SK-N-SH treated with all-trans-retinoic acid at 6 μM for 48 hours (cell line): Measurements from ENCODE around the gene C16orf95.

Experiments used
- ARNTL ChIP-seq: fragments of 450-650 bp; formaldehyde crosslinking; IDR thresholded peaks from 2 replicates; pipeline ENCODE4 v1.5.0; 2020; ENCODE audit warnings: low read depth, mild to moderate bottlenecking, moderate library complexity, borderline replicate concordance
- BACH2 ChIP-seq: fragments of 250-450 bp; sonication (Bioruptor Pico); IDR thresholded peaks from 2 replicates; pipeline ENCODE4 v1.9.0; 2021; ENCODE audit warnings: mild to moderate bottlenecking, borderline replicate concordance
- GLIS3 ChIP-seq: fragments of 250-450 bp; sonication (Bioruptor Pico); IDR thresholded peaks from 2 replicates; pipeline ENCODE4 v1.5.0; 2020; ENCODE audit warnings: mild to moderate bottlenecking, moderate library complexity
- ISL1 ChIP-seq: fragments of 250-450 bp; sonication (Bioruptor Pico); IDR thresholded peaks from 2 replicates; pipeline ENCODE4 v2.1.2; 2022; ENCODE audit warnings: mild to moderate bottlenecking, moderate library complexity
- PPARA ChIP-seq: fragments of 250-450 bp; sonication (Bioruptor Pico); IDR thresholded peaks from 2 replicates; pipeline ENCODE4 v1.5.0; 2020; ENCODE audit warnings: mild to moderate bottlenecking, borderline replicate concordance
- RARB ChIP-seq: fragments of 250-450 bp; sonication (Bioruptor Pico); IDR thresholded peaks from 2 replicates; pipeline ENCODE4 v1.8.0; 2021; ENCODE audit warnings: mild to moderate bottlenecking, moderate library complexity
- ZC3H10 ChIP-seq: fragments of 250-450 bp; sonication (Bioruptor Pico); IDR thresholded peaks from 2 replicates; pipeline ENCODE4 v1.5.1; 2021; ENCODE audit warnings: mild to moderate bottlenecking, moderate library complexity
- ZFP3 ChIP-seq: fragments of 250-450 bp; sonication (Bioruptor Pico); IDR thresholded peaks from 2 replicates; pipeline ENCODE4 v1.5.0; 2020; ENCODE audit warnings: mild to moderate bottlenecking, moderate library complexity
- ZFP30 ChIP-seq: fragments of 450-650 bp; formaldehyde crosslinking; IDR thresholded peaks from 2 replicates; pipeline ENCODE4 v1.5.0; 2022; ENCODE audit warnings: mild to moderate bottlenecking, moderate library complexity
- ZNF8 ChIP-seq: fragments of 450-650 bp; formaldehyde crosslinking; IDR thresholded peaks from 2 replicates; pipeline ENCODE4 v1.5.0; 2020; ENCODE audit warnings: mild to moderate bottlenecking, moderate library complexity
- TF ChIP-seq, protein P1 (sequence below): fragments of 250-450 bp; sonication (Bioruptor Pico); IDR thresholded peaks from 2 replicates; pipeline ENCODE4 v1.8.0; 2021; ENCODE audit warnings: low read depth, mild to moderate bottlenecking, moderate library complexity, borderline replicate concordance

DNA sequence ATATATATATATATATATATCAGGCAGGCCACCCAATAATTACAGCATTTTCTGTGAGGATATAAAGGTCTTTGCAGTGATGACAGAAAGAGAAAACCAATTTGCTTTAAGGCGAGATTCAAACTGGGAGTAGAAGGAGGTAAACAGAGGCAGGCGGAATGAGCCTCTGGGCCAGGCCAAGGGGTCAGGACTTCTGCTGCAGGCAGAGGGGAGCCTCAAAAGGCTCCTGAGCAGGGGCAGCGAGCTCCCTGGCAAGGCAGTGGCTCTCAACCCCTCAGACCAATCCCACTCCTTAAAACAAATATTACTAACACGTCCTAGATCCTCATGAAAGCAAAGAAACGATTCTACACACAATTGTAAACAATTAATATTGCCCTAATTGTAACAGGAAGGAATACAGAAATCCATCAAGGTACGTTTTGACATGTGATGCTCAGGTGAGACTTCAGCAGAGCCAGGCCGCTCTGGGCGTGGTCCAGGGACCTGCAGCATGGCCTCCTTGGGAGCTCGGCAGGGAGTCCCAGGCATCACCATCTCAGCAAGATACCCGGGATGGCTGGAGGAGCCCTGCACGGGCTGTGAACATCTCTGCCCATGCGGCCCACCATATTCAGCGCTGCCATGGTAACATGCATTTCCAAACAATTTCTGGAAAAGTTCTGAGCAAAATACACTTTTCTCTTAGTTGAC is 48.0 kb upstream of the C16orf95 start:
- TF ChIP-seq ZFP30 (no peak), BACH2 (CRISPR knock-in tag) (no peak), ZNF8 (CRISPR knock-in tag) (no peak), RARB (no peak), ZC3H10 (CRISPR knock-in tag) (no peak), GLIS3 (CRISPR knock-in tag) (no peak), ZFP3 (CRISPR knock-in tag) (no peak), PPARA (CRISPR knock-in tag) (no peak), ARNTL (CRISPR knock-in tag) (no peak), ISL1 (CRISPR knock-in tag) (no peak)
- TF ChIP-seq, protein P1, sequence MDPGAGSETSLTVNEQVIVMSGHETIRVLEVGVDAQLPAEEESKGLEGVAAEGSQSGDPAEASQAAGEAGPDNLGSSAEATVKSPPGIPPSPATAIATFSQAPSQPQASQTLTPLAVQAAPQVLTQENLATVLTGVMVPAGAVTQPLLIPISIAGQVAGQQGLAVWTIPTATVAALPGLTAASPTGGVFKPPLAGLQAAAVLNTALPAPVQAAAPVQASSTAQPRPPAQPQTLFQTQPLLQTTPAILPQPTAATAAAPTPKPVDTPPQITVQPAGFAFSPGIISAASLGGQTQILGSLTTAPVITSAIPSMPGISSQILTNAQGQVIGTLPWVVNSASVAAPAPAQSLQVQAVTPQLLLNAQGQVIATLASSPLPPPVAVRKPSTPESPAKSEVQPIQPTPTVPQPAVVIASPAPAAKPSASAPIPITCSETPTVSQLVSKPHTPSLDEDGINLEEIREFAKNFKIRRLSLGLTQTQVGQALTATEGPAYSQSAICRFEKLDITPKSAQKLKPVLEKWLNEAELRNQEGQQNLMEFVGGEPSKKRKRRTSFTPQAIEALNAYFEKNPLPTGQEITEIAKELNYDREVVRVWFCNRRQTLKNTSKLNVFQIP = no peak
